Measurements from ENCODE around the gene IFI27. TPM values are rescaled to one million over a fixed set of nuclear protein-coding genes. Genes with fewer than 3 reads are reported as not detected.

IFI27 gene
- total RNA-seq, 1 experiment from 2014 or later, result 0.55 TPM

Other genes starting within 250 kb of the IFI27 start
- not detected in 2 replicates for gene FAM181A, start 183.4 kb upstream of the IFI27 start, total RNA-seq (2014; rRNA removed; shearing (Covaris generic))
- gene ASB2, start 134.2 kb upstream of the IFI27 start, total RNA-seq (2014; rRNA removed; shearing (Covaris generic)), result 2.3 and 2.4 TPM in 2 replicates
- not detected in 2 replicates for gene CCDC197, start 113.4 kb upstream of the IFI27 start, total RNA-seq (2014; rRNA removed; shearing (Covaris generic))
- gene OTUB2, start 84.4 kb upstream of the IFI27 start, total RNA-seq (2014; rRNA removed; shearing (Covaris generic)), result 0.51 and 0.55 TPM in 2 replicates
- gene DDX24, start 29.5 kb upstream of the IFI27 start, total RNA-seq (2014; rRNA removed; shearing (Covaris generic)), result 187 and 191 TPM in 2 replicates
- gene IFI27L1, start 29.4 kb upstream of the IFI27 start, total RNA-seq (2014; rRNA removed; shearing (Covaris generic)), result 9.5 and 11.9 TPM in 2 replicates
- gene IFI27L2, start 18.9 kb downstream of the IFI27 start, total RNA-seq (2014; rRNA removed; shearing (Covaris generic)), result 24.2 and 24.4 TPM in 2 replicates
- gene PPP4R4, start 63.6 kb downstream of the IFI27 start, total RNA-seq (2014; rRNA removed; shearing (Covaris generic)), result 35.5 and 47.1 TPM in 2 replicates
- gene SERPINA10, start 182.5 kb downstream of the IFI27 start, total RNA-seq (2014; rRNA removed; shearing (Covaris generic)), result 0.03 TPM in 1 of 2 replicates, not detected in the other
- gene SERPINA6, start 212.6 kb downstream of the IFI27 start, total RNA-seq (2014; rRNA removed; shearing (Covaris generic)), result not detected in 2 replicates

Measured in SJCRH30 (cell line).